GM10266 (cell line): ENCODE results near the gene EML4.

Source experiments
- DNase-seq: peaks from one replicate; pipeline ENCODE4 v3.0.0; 2012; ENCODE audit errors: extremely low spot score
- CTCF ChIP-seq: IDR thresholded peaks from 2 replicates; pipeline ENCODE4 v1.5.1; 2012; ENCODE audit warnings: mild to moderate bottlenecking, low read depth; ENCODE audit not compliant: control insufficient read depth, insufficient read depth; ENCODE audit errors: missing control alignments

EML4 gene

GRCh38 chr2:42180300-42180699 is 11.1 kb downstream of the EML4 start:
- DNase-seq, result no peak
- TF ChIP-seq CTCF, result no peak

DNA sequence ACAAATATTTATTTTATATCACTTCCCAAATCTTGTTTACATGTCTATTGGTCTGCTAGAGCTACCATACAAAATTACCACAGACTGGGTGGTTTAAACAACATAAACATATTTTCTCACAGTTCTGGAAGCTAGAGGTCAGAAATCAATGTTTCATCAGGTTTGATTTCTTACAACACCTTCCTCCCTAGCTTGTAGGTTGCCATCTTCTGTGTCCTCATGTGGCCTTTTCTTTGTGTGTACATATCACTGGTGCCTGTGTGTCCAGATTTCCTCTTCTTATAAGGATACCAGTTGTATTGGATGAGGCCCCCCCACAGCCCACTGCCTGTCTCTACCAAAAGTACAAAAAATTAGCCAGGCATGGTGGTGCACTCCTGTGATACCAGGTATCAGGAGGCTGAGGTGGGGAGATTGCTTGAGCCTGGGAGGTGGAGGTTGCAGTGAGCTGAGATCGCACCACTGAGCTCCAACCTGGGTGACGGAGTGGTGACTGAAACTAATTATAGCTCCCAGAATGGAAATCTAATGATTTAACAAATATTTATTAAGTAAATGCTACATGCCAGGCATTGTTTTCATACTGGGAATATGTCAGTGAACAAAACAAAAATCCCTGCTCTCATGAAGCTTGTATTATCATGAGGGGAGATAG is 13.6 kb downstream of the EML4 start:
- no peak for DNase-seq
- TF ChIP-seq CTCF, result no peak

DNA sequence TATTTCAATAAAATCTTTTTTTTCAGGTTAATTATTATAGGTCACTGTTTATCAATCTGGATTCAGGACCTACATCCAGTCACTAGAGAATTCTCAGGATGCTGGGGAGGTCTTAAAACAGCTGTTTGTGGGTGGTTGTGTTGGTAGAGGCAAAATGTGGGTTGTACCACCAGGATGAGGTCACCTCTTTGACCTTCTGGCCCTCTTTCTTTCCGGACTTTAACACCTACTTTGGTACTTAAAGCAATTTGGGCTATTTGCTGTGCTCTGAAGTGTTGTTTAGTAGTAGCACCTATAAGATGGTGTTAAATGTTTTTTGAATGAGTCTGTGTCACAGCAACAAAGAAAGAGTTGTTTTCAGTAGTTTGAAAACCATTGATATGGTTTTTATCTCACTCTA is 14.6 kb downstream of the EML4 start:
- no peak for DNase-seq
- TF ChIP-seq CTCF, result no peak

GRCh38 chr2:42184346-42184745 is 15.2 kb downstream of the EML4 start:
- DNase-seq, result no peak
- no peak for TF ChIP-seq CTCF

- no peak for TF ChIP-seq CTCF
- DNase-seq, result no peak
Measured at GRCh38 chr2:42185220-42185921, 16.2 kb downstream of the EML4 start.

- no peak for DNase-seq
- TF ChIP-seq CTCF, result no peak
Measured at GRCh38 chr2:42186366-42186765, 17.2 kb downstream of the EML4 start.

DNA sequence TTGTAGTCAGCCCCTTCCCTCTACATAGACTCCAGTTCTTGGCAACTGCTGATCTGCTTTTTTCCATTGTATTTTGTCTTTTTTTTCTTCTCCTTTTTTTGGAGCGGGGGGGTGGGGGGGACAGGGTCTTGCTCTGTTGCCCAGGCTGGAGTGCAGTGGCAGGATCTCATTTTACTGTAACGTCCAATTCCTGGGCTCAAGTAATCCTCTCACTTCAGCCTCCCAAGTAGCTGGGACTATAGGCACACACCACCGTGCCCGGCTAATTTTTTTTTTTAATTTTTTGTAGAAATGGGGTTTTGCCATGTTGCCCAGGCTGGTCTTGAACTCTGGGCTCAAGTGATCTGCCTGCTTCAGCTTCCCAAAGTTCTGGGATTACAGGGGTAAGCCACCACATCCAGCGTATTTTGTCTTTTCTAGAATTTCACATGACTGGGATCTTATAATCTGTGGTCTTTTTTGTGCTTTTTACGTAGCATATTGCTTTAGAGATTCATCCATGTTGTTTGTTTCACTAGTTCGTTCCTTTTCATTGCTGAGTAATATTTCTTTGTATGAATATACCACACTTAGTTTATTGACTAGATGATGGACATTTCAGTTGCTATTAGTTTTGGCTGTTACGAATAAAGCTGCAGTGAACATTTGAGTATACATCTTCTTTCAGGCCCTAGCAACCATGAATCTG is 17.9 kb downstream of the EML4 start:
- TF ChIP-seq CTCF, result no peak
- no peak for DNase-seq
